Measurements from ENCODE around the gene TAS2R46. TPM values are rescaled to one million over a fixed set of nuclear protein-coding genes. Genes with fewer than 3 reads are reported as not detected.

The TAS2R46 gene, protein sequence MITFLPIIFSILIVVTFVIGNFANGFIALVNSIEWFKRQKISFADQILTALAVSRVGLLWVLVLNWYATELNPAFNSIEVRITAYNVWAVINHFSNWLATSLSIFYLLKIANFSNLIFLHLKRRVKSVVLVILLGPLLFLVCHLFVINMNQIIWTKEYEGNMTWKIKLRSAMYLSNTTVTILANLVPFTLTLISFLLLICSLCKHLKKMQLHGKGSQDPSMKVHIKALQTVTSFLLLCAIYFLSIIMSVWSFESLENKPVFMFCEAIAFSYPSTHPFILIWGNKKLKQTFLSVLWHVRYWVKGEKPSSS
- 1.5 and 6.5 TPM in 2 replicates for total RNA-seq

DNA sequence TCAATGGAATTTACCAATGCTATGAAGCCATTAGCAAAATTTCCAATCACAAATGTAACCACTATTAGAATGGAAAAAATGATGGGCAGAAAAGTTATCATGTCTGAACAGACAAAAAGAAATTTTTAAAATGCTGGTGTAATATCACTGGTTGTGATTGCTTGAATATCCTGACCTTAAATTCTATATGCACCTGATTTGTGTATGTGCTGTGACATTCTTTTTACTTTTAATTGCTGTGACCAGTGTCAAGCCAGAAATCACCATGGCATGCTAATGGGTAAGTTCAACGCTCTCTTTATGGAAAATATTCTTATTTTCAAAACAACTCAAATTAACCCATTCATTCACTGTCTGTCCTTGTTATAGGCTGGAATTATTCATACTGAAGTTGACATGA lies at the start of gene TAS2R46:
Gene TAS2R46, minus strand, starts transcription at position 101 of the 400 bp plus-strand sequence. Its CDS starts 0 bp downstream, at position 101.

DNA sequence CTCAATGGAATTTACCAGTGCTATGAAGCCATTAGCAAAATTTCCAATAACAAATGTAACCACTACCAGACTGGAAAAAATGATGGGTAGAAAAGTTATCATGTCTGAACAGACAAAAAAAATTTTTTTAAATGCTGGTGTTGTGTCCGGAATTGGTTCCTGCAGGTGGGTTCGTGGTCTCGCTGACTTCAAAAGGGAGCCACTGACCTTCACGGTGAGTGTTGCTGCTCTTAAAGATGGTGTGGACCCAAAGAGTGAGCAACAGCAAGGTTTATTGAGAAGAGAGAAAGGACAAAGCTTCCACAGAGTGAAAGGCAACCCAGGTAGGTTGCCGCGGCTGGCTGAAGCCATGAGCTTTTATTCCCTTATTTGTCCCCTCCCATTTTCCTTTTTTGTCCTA lies 30.0 kb upstream of the TAS2R46 start, which contains the start of gene TAS2R43:
Gene TAS2R43, minus strand, starts transcription at position 186 of the 400 bp plus-strand sequence. Its CDS starts 84 bp downstream, at position 102.

DNA sequence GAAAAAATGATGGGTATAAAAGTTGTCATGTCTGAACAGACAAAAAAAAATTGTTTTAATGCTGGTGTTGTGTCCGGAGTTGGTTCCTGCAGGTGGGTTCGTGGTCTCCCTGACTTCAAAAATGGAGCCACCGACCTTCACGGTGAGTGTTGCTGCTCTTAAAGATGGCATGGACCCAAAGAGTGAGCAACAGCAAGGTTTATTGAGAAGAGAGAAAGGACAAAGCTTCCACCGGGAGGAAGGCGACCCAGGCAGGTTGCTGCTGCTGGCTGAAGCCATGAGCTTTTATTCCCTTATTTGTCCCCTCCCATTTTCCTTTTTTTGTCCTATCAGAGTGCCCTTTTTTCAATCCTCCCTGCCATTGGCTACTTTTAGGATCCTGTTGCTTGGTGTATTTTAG lies 30.8 kb downstream of the TAS2R46 start, which contains the start of gene TAS2R31:
Gene TAS2R31, minus strand, starts transcription at position 101 of the 400 bp plus-strand sequence. Its CDS starts 72 bp downstream, at position 29.

DNA sequence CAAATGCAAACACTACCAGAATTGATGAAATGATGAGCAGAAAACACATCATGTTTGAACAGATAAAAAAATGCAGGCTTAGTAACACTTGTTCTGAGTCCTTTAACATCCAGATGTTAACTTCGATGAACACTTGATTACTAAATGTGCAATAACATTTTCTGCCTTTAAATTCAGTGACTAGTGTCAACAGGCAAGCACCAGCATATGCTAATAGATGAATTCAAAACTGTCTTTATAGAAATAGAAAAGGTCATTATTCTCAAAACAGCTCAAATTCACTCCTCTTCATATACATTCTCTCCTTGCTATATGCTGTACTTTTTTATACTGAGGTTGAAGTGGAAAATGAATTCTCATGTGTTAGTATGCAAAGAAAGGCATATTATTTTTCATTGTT lies 39.6 kb downstream of the TAS2R46 start, which contains the start of gene TAS2R19:
Gene TAS2R19, minus strand, starts transcription at position 101 of the 400 bp plus-strand sequence. Its CDS starts 49 bp downstream, at position 52.

Other genes starting within 250 kb of the TAS2R46 start
- 0.16 and 0.76 TPM in 2 replicates for gene TAS2R10, start 235.9 kb downstream of the TAS2R46 start, total RNA-seq
- 0.16 and 1.0 TPM in 2 replicates for gene PRR4, start 212.8 kb downstream of the TAS2R46 start, total RNA-seq
- 2.8 and 36.3 TPM in 2 replicates for gene PRH1, start 178.0 kb downstream of the TAS2R46 start, total RNA-seq
- gene TAS2R13, start 152.7 kb downstream of the TAS2R46 start, total RNA-seq: 0.65 and 3.3 TPM in 2 replicates
- 0.19 TPM in 1 of 2 replicates, not detected in the other for gene PRH2, start 133.1 kb downstream of the TAS2R46 start, total RNA-seq
- 1.3 and 4.2 TPM in 2 replicates for gene TAS2R14, start 123.0 kb downstream of the TAS2R46 start, total RNA-seq
- 1.1 and 9.0 TPM in 2 replicates for gene TAS2R50, start 75.4 kb downstream of the TAS2R46 start, total RNA-seq
- 1.6 and 8.5 TPM in 2 replicates for gene TAS2R20, start 64.0 kb downstream of the TAS2R46 start, total RNA-seq
- gene TAS2R19, start 39.7 kb downstream of the TAS2R46 start, total RNA-seq: 2.1 and 15.5 TPM in 2 replicates
- 1.3 and 9.3 TPM in 2 replicates for gene TAS2R31, start 30.9 kb downstream of the TAS2R46 start, total RNA-seq
- gene TAS2R43, start 30.0 kb upstream of the TAS2R46 start, total RNA-seq: 4.0 TPM in 1 of 2 replicates, not detected in the other
- 1.3 and 12.6 TPM in 2 replicates for gene TAS2R30, start 72.3 kb upstream of the TAS2R46 start, total RNA-seq
- 3.6 and 5.2 TPM in 2 replicates for gene SMIM10L1, start 108.9 kb upstream of the TAS2R46 start, total RNA-seq
- not detected in 2 replicates for gene TAS2R42, start 124.6 kb upstream of the TAS2R46 start, total RNA-seq
- gene PRB3, start 207.4 kb upstream of the TAS2R46 start, total RNA-seq: not detected in 2 replicates
- gene PRB4, start 248.1 kb upstream of the TAS2R46 start, total RNA-seq: not detected in 2 replicates